Activated CD4-positive, alpha-beta T cell treated with anti-CD3 and anti-CD28 coated beads, Interleukin-2, amount 10 ng/mL, durations not matched to agents 7 days and 5 days (primary cell): ENCODE data around the gene MLANA. TPM values are rescaled to one million over a fixed set of nuclear protein-coding genes. Genes with fewer than 3 reads are reported as not detected.

Source experiments
- CTCF ChIA-PET: fragments of 350-600 bp; sonication (Branson Sonifier 250); formaldehyde crosslinking; loops from one replicate; lab custom pipeline; 2021; ENCODE audit warnings: antibody characterized with exemption; lab: Charles Lee
- POLR2A ChIA-PET: fragments of 350-600 bp; sonication (Branson Sonifier 250); formaldehyde crosslinking; loops from one replicate; lab custom pipeline; 2021; ENCODE audit warnings: antibody characterized with exemption; lab: Charles Lee
- DNase-seq: peaks from one replicate; pipeline ENCODE4 v3.0.0-alpha.2; 2020
- H3K27ac Mint-ChIP-seq: one replicate; pipeline ENCODE4 v1.8.0; 2021; ENCODE audit warnings: mild to moderate bottlenecking, moderate library complexity, mixed read lengths
- H3K27me3 Mint-ChIP-seq: one replicate; pipeline ENCODE4 v1.8.0; 2021; ENCODE audit warnings: mixed read lengths
- H3K36me3 Mint-ChIP-seq: one replicate; pipeline ENCODE4 v1.8.0; 2021; ENCODE audit warnings: low read depth, mixed read lengths
- H3K4me1 Mint-ChIP-seq: one replicate; pipeline ENCODE4 v1.8.0; 2021; ENCODE audit warnings: mixed read lengths
- H3K4me3 Mint-ChIP-seq: one replicate; pipeline ENCODE4 v1.8.0; 2021; ENCODE audit warnings: mild to moderate bottlenecking, moderate library complexity, mixed read lengths
- H3K9me3 Mint-ChIP-seq: one replicate; pipeline ENCODE4 v1.8.0; 2021; ENCODE audit warnings: mixed read lengths
- total RNA-seq, 2 experiments: library from RNA; stranded (reverse); gene quantifications; one replicate each; pipeline ENCODE4 v1.2.3, GENCODE V29; 2021

Gene MLANA
- total RNA-seq, 2 experiments from 2014 or later, result not detected

DNA sequence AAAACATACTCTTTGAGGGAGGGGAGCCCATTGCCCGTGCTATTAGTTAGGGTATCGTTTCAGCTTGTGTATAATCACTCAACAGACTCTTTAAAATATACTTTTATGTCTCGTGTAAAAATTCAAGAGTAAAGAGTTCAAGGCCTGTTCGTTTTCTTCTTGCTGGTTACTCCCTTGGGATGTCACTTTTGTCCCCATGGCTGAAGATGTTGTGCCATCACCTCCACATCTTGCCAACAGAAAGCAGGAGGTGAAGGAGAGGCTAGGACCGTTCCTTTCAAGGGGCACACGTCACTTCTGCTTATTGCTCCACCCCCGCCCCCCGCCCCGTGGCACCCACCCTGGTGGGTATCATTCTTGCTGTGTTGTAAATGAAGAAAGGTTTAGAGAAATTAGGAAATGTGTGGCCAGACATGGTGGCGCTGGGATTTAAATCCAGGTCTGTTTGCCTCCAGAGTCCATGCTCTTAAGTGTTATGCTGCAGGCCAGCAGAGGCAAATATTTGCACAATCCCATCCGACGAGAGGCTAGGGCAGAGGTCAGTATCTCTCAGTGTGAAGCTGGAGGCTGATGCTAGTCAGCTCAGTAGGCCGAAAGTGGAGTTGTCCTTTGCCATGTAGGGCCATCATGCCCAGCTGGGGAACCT lies 3.0 kb downstream of the MLANA start:
- POLR2A ChIA-PET, result no interaction called here
- no peak for DNase-seq
- peaks cover 2% of the 10 kb centered on the region for H3K36me3 Mint-ChIP-seq

DNA sequence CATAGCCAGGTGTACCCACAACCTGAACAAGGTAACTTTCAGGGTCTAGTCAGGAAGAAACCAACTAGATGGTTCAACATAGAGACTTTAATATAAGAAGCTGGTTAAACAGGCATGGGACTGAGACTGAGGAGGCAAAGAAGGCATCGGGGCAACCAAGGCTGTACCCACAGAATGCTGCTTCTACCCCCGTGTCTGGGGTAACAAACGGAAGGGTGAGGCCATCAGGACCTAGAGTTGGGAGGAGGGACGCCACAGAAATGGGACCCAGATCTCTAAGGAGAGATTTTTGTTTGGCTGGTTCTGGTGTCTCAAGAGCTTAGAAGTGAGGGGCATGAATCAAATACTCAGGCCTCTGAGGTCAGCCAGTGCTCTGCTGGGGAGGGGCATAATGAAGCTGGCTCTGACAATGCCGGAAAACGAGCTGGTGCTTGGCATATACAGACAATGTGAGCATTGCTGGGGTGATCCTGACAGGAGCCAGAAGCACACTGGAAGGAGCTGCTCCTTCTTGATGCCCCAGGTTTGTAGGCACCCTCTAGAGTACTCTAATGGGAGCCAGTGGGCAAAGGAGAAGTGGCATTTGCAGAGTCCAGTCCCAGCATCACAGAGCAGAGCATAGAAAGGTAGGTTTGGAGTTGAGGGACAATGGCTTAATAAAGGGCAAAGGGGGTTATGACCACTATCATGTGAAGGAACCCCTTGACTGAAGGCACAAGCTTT lies 3.7 kb downstream of the MLANA start:
- peaks cover 6% of the 10 kb centered on the region for H3K36me3 Mint-ChIP-seq
- no peak overlapping the region for H3K4me3 Mint-ChIP-seq
- no peaks in the 10 kb centered on the region for H3K9me3 Mint-ChIP-seq
- peaks cover 2% of the 10 kb centered on the region for H3K4me1 Mint-ChIP-seq
- ChIA-PET CTCF (interaction anchor here (1.0 to 1.5 kb wide), 3 partner anchors 8 to 51 kb away, joined by 3 to 5 read pairs (median 5); no protein-coding TSS in a partner anchor), POLR2A (no interaction called here)
- H3K27ac Mint-ChIP-seq, result no peak overlapping the region
- no peaks in the 10 kb centered on the region for H3K27me3 Mint-ChIP-seq
- no peak for DNase-seq

More for the DNA sequence above, 3.0 kb downstream of the MLANA start:
- CTCF ChIA-PET, result interaction anchor here (1.4 to 1.5 kb wide), 2 partner anchors 8 to 50 kb away, joined by 5 read pairs; no protein-coding TSS in a partner anchor
- Mint-ChIP-seq H3K27ac (no peak overlapping the region), H3K4me1 (no peaks in the 10 kb centered on the region), H3K27me3 (peaks cover 3% of the 10 kb centered on the region), H3K9me3 (no peaks in the 10 kb centered on the region), H3K4me3 (no peak overlapping the region)

DNA sequence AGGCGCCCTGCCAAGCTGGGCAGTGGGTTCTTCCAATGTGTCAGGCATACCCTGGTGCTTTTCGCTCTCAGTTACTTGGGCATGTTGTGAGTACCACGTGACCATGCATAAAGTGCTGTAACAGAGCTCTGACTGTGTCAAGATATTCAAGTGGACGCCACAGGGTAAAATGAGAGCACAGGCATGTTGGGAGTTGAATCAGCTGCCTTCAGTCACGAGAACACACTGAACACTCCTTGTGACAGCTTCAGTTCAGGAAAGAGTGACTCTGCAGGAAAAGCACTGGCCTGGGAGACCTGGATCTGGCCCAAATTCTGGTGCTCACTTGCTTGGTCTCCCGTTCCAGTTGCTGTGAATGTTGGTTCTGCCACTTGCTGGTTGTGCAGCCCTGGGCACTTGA lies 5.1 kb downstream of the MLANA start:
- H3K9me3 Mint-ChIP-seq, result no peaks in the 10 kb centered on the region
- H3K4me1 Mint-ChIP-seq, result peaks cover 2% of the 10 kb centered on the region
- peaks cover 6% of the 10 kb centered on the region for H3K36me3 Mint-ChIP-seq
- H3K27ac Mint-ChIP-seq, result no peak overlapping the region
- H3K27me3 Mint-ChIP-seq, result no peaks in the 10 kb centered on the region
- DNase-seq, result no peak
- no peak overlapping the region for H3K4me3 Mint-ChIP-seq
- CTCF ChIA-PET, result interaction anchor here (0.6 to 2.1 kb wide), 4 partner anchors 10 to 93 kb away, joined by 3 to 15 read pairs (median 4); no protein-coding TSS in a partner anchor
- POLR2A ChIA-PET, result no interaction called here

DNA sequence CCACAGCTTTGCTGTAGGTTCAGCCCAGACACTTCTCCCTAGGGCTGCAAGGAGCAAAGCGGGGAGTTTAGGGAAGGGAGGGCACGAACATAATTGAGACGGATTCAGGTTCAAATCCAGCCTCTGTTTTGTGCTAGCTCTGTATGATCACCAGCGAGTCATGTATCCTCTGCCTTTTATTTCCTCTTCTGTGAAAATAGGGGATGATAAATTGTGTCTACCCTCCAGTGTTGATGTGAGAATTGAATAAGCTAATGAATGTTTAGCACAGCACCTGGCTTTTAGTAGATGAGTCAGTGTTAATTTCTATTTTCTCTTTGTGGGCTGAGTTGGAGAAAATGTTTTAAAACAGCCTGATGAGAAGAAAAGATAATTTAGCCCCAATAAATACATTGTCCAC lies 6.2 kb downstream of the MLANA start:
- CTCF ChIA-PET, result interaction anchor here (1.0 to 2.1 kb wide), 3 partner anchors 11 to 81 kb away, joined by 4 to 15 read pairs (median 4); partner anchors contain the start of gene ERMP1
- H3K9me3 Mint-ChIP-seq, result no peaks in the 10 kb centered on the region
- DNase-seq, result no peak
- peaks cover 6% of the 10 kb centered on the region for H3K36me3 Mint-ChIP-seq
- POLR2A ChIA-PET, result no interaction called here
- peaks cover 2% of the 10 kb centered on the region for H3K4me1 Mint-ChIP-seq
- no peaks in the 10 kb centered on the region for H3K27me3 Mint-ChIP-seq
- H3K27ac Mint-ChIP-seq, result no peak overlapping the region
- H3K4me3 Mint-ChIP-seq, result no peak overlapping the region

DNA sequence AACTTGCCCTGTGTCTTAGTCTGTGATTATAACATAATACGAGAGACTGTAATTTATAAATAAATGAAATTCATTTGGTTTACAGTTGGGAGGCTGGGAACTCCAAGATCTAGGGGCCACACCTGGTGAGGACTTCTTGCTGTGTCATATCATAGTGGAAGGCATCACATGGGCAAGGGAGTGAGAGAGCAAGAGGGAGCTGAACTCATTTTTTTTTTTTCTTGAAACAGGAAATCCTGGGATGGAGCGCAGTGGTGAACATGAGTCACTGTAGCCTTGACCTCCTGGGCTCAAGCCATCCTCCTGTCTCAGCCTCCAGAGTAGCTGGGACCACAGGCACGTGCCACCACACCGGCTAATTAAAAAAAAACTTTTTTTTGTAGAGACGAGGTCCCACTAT lies 7.2 kb downstream of the MLANA start:
- Mint-ChIP-seq H3K27me3 (no peaks in the 10 kb centered on the region), H3K4me1 (peaks cover 2% of the 10 kb centered on the region), H3K9me3 (no peaks in the 10 kb centered on the region), H3K27ac (no peak overlapping the region), H3K36me3 (peaks cover 6% of the 10 kb centered on the region), H3K4me3 (no peak overlapping the region)
- ChIA-PET CTCF (interaction anchor here (1.2 to 2.0 kb wide), 3 partner anchors 12 to 117 kb away, joined by 3 to 4 read pairs (median 3); partner anchors contain the start of genes ERMP1 and RANBP6), POLR2A (no interaction called here)
- DNase-seq, result no peak

DNA sequence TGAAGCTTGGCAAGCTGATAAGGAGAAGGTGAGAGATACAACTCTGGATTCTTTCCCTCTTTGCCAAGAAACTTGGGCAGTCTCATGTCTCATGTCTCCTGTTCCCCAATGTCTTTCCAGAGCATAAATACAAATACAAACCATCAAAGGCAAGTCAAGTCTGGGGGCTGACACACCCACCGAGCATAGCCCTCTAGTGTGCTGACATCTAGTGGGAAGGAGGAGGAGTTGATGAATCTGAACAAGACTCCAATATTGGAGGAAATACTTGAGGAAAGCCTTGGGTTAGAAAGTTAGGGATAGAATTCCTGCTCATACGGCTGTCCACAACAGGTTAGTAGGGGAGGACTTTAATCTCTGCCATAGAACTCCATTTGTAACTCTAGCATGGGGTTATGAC lies 8.6 kb downstream of the MLANA start:
- no peaks in the 10 kb centered on the region for H3K27me3 Mint-ChIP-seq
- no peak overlapping the region for H3K27ac Mint-ChIP-seq
- POLR2A ChIA-PET, result no interaction called here
- no peaks in the 10 kb centered on the region for H3K9me3 Mint-ChIP-seq
- CTCF ChIA-PET, result interaction anchor here (1.0 to 2.0 kb wide), 2 partner anchors 21 to 67 kb away, joined by 4 read pairs; partner anchors contain the start of gene ERMP1
- H3K4me1 Mint-ChIP-seq, result peaks cover 2% of the 10 kb centered on the region
- H3K36me3 Mint-ChIP-seq, result peaks cover 6% of the 10 kb centered on the region
- DNase-seq, result no peak
- H3K4me3 Mint-ChIP-seq, result no peak overlapping the region

DNA sequence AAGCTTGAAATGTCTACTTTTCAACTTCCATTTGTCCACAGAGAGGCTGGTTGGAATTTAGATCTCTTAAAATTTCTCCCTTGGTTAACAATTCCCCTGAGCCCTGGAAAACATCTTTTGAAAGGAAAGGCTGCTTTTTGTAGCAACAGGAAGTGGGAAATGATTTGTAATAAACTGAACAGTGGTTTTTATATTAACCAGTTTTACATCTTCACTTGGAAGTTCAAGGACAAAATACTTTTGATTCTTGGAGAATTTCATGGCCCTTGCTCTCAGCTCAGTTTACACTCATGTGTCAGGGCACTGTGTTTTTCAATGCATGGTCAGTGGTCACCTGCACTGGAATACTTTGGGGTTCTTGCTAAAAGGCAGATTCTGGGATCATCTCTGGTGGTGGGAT lies 9.9 kb downstream of the MLANA start:
- H3K4me1 Mint-ChIP-seq, result peaks cover 2% of the 10 kb centered on the region
- no peak overlapping the region for H3K27ac Mint-ChIP-seq
- no peak overlapping the region for H3K4me3 Mint-ChIP-seq
- H3K36me3 Mint-ChIP-seq, result peaks cover 12% of the 10 kb centered on the region
- POLR2A ChIA-PET, result no interaction called here
- CTCF ChIA-PET, result interaction anchor here (1.2 kb wide), 1 partner anchor 124 kb away, joined by 3 read pairs; no protein-coding TSS in a partner anchor
- DNase-seq, result no peak
- no peaks in the 10 kb centered on the region for H3K9me3 Mint-ChIP-seq
- H3K27me3 Mint-ChIP-seq, result no peaks in the 10 kb centered on the region

DNA sequence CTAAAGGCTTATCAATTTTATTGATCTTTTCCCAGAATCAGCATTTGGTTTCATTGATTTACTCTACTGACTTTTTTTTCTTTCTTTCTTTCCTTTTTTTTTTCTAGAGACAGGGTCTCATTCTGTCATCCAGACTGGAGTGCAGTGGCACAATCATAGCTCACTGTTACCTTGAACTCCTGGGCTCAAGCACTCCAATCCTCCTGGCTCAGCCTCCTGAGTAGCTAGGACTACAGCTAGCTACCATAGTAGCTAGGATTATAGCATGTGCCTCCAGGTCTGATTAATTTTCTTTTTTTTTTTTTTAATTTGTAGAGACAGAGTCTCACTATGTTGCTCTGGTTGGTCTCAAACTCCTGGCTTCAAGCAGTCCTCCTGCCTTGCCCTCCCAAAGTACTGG lies 11.7 kb downstream of the MLANA start:
- ChIA-PET CTCF (interaction anchor here (0.6 to 1.0 kb wide), 3 partner anchors 23 to 126 kb away, joined by 3 to 4 read pairs (median 3); no protein-coding TSS in a partner anchor), POLR2A (no interaction called here)
- no peak for DNase-seq
- H3K9me3 Mint-ChIP-seq, result no peaks in the 10 kb centered on the region
- H3K27me3 Mint-ChIP-seq, result no peaks in the 10 kb centered on the region
- peaks cover 20% of the 10 kb centered on the region for H3K36me3 Mint-ChIP-seq
- no peak overlapping the region for H3K4me3 Mint-ChIP-seq
- no peak overlapping the region for H3K27ac Mint-ChIP-seq
- H3K4me1 Mint-ChIP-seq, result peaks cover 2% of the 10 kb centered on the region

DNA sequence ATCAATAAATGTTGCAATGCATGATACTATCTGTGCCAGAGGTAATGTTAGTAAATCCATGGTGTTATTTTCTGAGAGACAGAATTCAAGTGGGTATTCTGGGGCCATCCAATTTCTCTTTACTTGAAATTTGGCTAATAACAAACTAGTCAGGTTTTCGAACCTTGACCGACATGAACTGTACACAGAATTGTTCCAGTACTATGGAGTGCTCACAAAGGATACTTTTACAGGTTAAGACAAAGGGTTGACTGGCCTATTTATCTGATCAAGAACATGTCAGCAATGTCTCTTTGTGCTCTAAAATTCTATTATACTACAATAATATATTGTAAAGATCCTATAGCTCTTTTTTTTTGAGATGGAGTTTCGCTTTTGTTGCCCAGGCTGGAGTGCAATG lies 18.2 kb downstream of the MLANA start:
- Mint-ChIP-seq H3K4me1 (peaks cover 15% of the 10 kb centered on the region), H3K36me3 (peaks cover 18% of the 10 kb centered on the region), H3K9me3 (no peaks in the 10 kb centered on the region), H3K4me3 (no peak overlapping the region), H3K27me3 (no peaks in the 10 kb centered on the region), H3K27ac (no peak overlapping the region)
- no peak for DNase-seq
- ChIA-PET POLR2A (no interaction called here), CTCF (no interaction called here)

DNA sequence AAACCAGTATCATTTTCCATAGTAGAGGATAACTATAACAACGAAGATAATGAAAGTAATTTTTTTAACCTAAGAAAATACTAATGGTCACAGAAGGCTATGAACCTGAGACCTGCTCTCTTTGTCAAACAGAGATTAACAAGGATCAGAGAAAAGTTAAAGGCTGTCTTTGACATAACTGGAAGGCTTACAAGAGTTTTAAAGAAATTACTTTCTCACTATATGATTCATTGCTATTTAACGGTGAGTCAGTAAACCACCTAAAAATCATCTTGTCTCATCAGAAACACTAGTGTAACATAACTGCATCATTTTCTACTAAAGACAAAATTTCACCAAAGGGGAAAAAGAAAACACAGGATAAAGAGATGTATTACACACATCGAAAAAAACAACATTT lies 19.3 kb downstream of the MLANA start:
- ChIA-PET POLR2A (no interaction called here), CTCF (no interaction called here)
- Mint-ChIP-seq H3K36me3 (peaks cover 17% of the 10 kb centered on the region), H3K4me3 (no peak overlapping the region), H3K9me3 (no peaks in the 10 kb centered on the region), H3K4me1 (peaks cover 15% of the 10 kb centered on the region), H3K27me3 (no peaks in the 10 kb centered on the region), H3K27ac (no peak overlapping the region)
- no peak for DNase-seq

DNA sequence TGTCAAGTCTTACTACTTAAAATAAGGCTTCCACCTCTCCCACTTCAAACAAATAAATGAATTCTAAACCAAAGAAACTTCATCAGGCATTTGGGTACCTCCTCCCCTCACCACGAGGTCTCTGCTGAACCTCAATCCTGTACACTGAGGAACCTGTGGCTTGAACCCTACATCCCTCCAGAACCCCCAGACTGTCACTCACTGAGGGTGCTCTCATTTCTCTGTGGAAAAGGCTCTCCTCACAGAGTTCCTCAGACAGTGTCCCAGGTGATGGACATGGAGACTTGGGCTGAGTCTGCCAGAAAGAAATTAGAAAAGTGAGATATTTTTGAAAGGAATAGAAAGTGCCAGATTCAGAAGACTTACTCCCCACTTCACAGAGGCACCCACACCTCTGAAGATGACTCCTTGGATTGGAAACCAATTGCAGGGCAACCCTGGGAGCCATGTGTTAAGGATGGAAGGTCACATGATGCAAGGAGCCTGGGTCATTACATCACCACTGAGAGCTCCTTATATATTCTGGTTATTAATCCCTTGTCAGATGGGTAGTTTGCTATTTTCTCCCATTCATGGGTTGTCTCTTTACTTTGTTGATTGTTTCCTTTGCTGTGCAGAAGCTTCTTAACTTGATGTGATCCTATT lies 19.8 kb downstream of the MLANA start:
- DNase-seq, result no peak
- POLR2A ChIA-PET, result no interaction called here
- no peaks in the 10 kb centered on the region for H3K27me3 Mint-ChIP-seq
- H3K9me3 Mint-ChIP-seq, result no peaks in the 10 kb centered on the region
- CTCF ChIA-PET, result interaction anchor here (0.6 to 0.8 kb wide), 2 partner anchors 144 to 145 kb away, joined by 3 read pairs; no protein-coding TSS in a partner anchor
- no peak overlapping the region for H3K4me3 Mint-ChIP-seq
- peaks cover 15% of the 10 kb centered on the region for H3K4me1 Mint-ChIP-seq
- H3K27ac Mint-ChIP-seq, result no peak overlapping the region
- H3K36me3 Mint-ChIP-seq, result peaks cover 13% of the 10 kb centered on the region

DNA sequence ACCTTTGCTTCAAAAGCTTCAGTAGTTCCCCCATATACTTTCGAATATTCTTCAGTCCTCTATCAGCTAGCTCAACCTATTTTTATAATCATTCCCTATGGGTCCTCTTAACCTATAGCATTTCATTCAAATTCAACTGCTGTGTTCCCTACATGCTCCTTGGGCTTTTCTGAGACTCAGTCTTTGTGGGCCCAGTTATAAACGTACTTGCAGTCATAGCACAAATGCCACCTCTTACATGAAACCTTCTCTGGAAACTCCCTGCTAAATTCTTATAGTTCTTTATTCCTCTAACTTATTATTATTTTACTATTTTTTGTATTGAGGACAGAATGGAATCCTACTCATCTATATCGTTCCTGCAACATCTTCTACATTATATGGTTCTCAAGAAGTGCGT lies 24.7 kb downstream of the MLANA start:
- Mint-ChIP-seq H3K27ac (no peak overlapping the region), H3K9me3 (no peaks in the 10 kb centered on the region), H3K4me3 (no peak overlapping the region), H3K4me1 (peaks cover 8% of the 10 kb centered on the region), H3K36me3 (peaks cover 13% of the 10 kb centered on the region), H3K27me3 (no peaks in the 10 kb centered on the region)
- POLR2A ChIA-PET, result no interaction called here
- no peak for DNase-seq
- CTCF ChIA-PET, result no interaction called here
